SW 1271 (cell line): Measurements from ENCODE around the gene SNAPC4.
"Not testable (repeated sequence)": the region's sequence is repeated elsewhere in the genome, so short reads cannot be mapped to it uniquely, and the experiment has no call there.

Experiments used
- DNase-seq, 2 experiments: peaks; one replicate each; lab custom pipeline; 2025; lab: John Stamatoyannopoulos, UW

The SNAPC4 gene

DNA sequence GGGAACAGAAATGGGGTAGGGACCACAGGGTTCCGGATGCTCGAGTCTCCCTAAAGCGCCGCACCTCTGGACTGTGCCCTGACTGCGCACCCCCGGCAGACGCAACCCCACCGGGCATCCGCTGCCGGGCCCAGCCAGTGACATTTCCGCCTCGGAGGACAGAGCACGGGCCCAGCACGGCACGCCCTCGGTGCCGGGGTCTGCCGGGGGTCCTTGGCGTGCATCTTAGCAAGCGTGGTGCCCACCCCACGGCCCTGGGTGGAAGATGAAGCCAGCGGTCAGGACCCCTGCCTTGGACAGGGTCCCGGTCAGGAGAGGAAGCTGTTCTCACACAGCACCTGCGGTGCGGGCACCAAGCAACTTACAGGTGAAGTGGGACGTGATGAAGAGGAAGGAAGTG is 32.6 kb upstream of the SNAPC4 start:
- DNase-seq: no peak

DNA sequence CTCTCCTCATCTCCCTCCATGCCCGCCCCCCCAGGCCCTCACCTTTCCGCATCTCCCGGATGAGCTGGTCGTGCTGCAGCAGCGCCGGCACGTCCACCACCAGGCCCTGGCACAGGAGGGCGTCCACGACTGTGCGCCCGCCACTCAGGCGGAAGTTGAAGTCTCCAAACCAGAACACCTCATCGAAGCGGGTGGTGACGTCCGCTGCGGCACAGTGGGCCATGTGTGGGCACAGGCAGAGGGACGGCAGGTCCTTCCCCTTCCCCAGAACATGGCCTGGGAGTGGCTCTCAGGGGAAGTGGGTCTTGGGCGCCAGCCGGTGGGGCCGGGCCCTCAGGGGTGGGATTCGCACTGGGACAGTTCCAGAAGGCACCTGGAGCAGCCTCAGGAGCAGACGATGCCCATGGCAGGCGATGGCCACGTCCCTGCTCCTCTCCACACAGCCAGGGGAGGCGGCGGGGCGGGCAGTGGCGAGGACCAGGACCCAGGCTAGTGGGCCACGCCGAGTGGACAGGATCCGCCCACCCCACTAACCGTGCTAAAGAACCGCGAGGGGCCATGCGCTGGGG is 31.9 kb upstream of the SNAPC4 start:
- DNase-seq: no peak

GRCh38 chr9:136430588-136431234 is 30.7 kb upstream of the SNAPC4 start:
- no peak for DNase-seq

GRCh38 chr9:136429683-136430491 is 29.9 kb upstream of the SNAPC4 start:
- DNase-seq: no peak

GRCh38 chr9:136429075-136429628 is 29.2 kb upstream of the SNAPC4 start:
- DNase-seq: no peak

DNA sequence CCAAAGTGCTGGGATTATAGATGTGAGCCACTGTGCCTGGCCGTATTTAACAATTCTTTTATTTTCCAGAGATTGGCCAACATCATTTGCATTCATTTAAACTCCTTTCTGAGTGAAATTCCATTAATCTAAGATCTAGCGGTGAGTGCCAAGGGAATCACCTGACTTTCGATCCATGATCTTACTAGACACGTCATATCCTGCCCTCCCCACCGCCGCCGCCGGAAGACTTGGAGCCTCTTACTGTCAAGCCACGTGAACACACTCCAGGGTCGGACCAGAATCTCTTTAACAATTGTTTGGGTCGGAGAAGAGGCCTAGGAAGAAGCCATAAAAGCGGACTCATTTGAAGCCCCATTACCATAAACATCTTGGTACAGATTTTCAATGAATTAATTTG is 26.8 kb upstream of the SNAPC4 start:
- no peak for DNase-seq

GRCh38 chr9:136425367-136425766 is 25.4 kb upstream of the SNAPC4 start:
- DNase-seq: not testable (repeated sequence)

DNA sequence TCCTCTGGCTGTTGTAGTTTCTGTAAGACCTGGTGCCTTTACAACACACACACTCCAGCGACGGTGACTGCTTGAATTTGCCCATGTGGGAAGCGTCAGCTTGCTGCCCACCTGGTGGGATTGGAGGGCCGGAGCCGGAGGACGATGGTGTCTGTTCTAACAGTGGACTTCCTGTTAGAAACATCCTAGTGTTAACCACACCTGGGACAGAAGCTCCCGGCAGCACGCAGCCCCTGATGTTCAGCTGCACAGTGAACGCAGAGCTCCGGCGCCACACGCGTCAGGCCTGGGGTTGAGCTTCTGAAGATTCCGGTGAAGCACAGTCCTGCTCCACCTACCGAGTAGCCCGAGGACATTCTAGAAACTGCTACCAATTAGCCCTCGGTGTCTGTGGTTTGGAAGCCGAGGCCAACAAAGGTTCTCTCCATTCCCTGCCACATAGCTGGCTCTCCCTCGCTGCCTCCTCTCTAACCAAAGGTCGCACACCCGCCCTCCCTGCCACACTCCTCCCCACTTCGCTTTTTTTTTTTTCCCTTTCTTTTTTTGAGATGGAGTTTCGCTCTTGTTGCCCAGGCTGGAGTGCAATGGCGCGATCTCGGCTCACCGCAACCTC is 24.9 kb upstream of the SNAPC4 start:
- DNase-seq: no peak

GRCh38 chr9:136423432-136424146 is 23.6 kb upstream of the SNAPC4 start:
- DNase-seq: no peak

GRCh38 chr9:136422876-136423275 is 22.9 kb upstream of the SNAPC4 start:
- no peak for DNase-seq

DNA sequence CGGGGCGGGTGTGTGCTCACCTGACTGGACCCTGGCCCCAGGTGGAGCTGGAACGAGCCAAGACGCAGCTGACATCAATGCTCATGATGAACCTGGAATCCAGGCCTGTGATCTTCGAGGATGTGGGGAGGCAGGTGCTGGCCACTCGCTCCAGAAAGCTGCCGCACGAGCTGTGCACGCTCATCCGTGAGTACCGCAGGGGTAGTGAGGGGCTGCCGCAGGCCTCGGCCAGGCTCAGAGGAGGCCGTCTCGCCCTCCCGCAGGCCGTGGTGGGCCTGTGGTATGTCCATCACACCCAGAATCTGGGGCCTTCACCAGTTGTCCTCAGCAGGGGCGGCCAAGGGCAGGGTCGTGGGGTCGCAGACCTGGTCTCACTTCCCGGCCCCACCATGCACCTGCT is 21.8 kb upstream of the SNAPC4 start:
- no peak for DNase-seq

DNA sequence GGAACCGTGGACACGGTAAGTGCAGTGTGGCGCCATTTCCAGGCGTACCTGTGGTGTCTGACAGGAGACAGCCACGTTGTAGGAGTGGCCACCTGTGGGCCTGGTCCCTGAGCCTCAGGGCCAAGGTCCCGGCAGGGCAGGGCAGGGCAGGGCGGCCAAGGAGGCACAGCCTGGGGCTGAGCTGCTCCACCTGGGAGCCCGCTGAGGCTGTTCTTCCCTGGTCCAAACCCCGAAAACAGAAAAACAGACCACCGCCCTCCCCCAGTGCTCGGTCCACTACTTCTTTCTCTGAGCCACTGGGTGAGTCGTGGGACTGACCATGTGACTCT is 19.1 kb upstream of the SNAPC4 start:
- no peak for DNase-seq

GRCh38 chr9:136418182-136419091 is 18.5 kb upstream of the SNAPC4 start:
- no peak for DNase-seq

GRCh38 chr9:136416914-136417313 is 16.9 kb upstream of the SNAPC4 start:
- DNase-seq: no peak

GRCh38 chr9:136416427-136416826 is 16.5 kb upstream of the SNAPC4 start:
- no peak for DNase-seq

DNA sequence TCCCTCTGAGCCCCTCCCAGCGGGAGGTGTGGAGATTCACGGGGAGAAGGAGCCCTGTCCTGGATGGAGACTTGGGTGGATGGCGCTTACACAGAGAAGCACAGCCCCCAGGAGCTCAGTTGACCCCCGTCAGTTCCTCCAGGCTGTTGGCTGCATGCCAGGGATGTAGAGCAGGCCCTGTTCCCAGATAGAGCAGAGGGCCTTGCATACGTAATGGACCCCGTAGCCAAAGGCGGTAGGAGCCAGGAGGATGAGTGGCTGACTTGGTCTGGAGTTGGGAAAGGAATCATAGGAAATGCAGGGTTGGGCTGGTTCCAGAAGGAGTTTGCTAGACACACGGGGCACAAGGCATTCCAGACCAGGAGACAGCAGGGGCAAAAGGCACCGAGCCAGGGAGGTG is 13.0 kb upstream of the SNAPC4 start:
- no peak for DNase-seq

- DNase-seq: no peak
Observed at GRCh38 chr9:136411378-136411777, 11.4 kb upstream of the SNAPC4 start.

DNA sequence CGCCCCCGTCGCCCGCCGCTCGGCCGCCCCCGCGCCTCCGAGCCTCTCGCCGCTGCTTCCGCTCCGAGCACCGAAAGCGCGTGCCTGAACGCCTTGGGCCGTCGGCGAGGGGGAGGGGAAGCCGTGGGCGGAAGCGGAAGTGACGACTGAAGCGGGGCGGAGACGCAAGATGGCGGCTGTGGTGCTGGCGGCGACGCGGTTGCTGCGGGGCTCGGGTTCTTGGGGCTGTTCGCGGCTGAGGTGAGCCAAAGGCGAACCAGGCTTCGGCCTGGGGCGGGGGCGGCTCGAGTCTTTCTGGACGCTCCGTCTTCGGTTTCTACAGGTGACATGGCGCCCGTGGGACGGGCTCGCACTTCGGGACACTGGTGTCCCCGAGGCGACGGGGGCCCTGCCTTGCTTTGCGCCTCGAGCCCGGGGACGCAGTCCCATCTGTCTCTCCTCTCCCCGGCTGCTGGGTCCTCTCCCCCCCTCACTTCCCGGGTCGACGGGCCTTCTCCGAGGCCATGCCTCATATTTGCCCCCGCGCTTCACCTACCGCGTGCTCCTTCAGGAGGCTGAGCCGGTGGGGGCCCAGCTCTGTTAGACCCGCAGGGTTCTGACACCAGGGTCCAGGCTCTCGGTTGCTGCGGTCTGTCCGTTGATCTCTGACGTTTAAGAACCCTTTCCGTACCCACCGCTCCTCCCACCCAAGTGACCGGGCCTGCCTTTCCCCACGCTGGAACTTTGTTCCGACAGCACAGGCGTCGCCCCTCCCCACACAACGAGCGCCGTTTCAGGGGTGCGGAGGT is 10.7 kb upstream of the SNAPC4 start, which contains the start of the genes ENTR1 and PMPCA:
TSS of gene ENTR1 (minus strand) at position 115 of the 788 bp plus-strand sequence. CDS start 217 bp downstream, outside the sequence.
TSS of gene PMPCA (plus strand) at position 159 of the 788 bp plus-strand sequence. CDS start at position 170, 11 bp downstream.
- peak; percentile 69 to 81 for DNase-seq

DNA sequence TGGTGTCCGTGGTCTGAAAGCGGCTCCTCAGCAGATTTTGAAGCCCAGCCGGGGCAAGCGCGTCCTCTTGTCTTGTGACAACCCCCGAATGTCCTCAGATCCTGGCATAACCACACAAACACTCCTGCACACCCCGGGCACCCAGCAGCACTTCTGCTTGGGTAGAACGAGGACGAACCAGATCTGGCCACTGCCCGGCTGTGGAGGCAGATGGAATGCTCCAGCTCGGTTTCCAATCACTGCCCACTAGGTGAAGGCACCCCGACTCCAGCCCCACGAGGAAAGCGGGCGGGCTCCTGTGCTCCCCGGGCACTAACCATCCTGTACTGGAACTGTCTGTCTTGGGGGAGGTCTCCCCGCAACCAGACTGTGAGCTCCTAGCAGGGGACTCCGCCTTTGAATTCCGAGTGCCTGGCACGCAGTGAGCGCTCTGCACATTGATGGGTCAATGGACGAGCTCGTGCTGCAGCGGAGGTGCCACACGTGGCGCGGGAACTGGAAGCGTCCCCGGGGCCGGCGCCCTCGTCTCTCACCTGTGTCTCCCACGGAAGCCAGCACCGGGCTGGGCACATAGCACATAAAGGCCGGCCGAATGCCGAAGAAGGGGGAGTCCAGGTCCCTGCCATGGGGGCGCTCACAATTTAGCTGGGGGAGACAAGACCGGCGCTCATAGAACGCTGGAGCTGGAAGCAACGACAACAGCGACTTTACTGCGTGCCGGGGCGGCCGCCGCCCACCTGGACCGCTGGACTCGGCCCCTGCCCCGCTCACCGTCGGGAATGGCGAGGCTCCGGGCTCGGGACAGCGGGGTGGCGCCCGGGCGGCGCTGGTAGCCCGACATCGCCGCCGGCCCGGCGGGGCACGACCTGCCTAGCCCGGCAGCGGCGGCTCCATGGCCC is 9.8 kb upstream of the SNAPC4 start:
- peak in 1 of 2 experiments; percentile 41 for DNase-seq
